KOPT-K1 (cell line): ENCODE results near the gene RAD51B.

Experiments used
- H3K27ac ChIP-seq: fragments of 200-600 bp; sonication (generic); 2 replicates; pipeline ENCODE4 v1.5.1; 2016; ENCODE audit warnings: antibody characterized with exemption, mild to moderate bottlenecking, low read depth, low read length; ENCODE audit not compliant: poor library complexity, severe bottlenecking
- H3K36me3 ChIP-seq: fragments of 200-600 bp; sonication (generic); 2 replicates; pipeline ENCODE4 v1.5.1; 2017; ENCODE audit warnings: antibody characterized with exemption, mild to moderate bottlenecking, low read length, moderate library complexity; ENCODE audit not compliant: insufficient read depth
- H3K9me3 ChIP-seq: fragments of 200-600 bp; sonication (generic); 2 replicates; pipeline ENCODE4 v1.5.1; 2017; ENCODE audit warnings: antibody characterized with exemption, low read length, mild to moderate bottlenecking; ENCODE audit not compliant: insufficient read depth, poor library complexity, severe bottlenecking

Gene RAD51B

DNA sequence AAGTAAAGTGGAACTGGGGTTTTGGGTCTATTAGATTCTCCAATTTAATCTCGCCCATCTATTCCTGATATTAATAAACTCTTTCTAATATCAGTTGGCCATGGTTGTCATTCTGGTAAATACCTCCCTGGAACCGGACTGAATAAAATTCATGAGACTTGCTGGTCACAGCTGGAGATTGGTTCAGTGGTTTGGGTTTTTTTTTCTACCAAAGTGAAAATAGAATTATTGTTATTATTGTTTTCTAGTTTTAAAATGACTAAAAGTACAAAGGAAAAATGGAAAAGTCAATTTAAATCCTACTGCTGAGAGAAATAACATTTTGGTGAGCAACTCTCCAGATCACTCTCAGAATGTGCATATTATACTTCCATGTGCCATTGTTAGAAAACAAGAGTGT lies 535.8 kb downstream of the RAD51B start:
- Histone ChIP-seq H3K9me3 (no peaks in the 10 kb centered on the region), H3K27ac (no peak overlapping the region), H3K36me3 (no peaks in the 10 kb centered on the region)

DNA sequence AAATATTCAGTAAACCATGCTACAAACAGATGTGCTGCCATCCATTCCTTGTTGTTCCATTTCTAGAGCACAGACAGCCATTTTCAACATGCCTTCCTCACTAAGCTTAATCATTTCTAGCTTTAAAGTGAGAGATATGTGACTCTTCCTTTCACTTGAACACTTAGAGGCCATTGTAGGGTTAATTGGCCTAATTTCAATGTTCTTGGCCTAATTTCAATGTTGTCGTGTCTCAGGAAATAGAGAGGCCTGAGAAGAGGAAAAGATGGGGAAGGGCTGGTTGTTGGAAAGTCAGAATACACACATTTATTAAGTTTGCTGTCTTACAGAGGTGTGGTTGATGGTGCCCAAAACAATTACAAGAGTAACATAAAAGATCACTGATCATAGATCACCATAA lies 538.2 kb downstream of the RAD51B start:
- Histone ChIP-seq H3K27ac (no peak overlapping the region), H3K9me3 (no peaks in the 10 kb centered on the region), H3K36me3 (no peaks in the 10 kb centered on the region)

DNA sequence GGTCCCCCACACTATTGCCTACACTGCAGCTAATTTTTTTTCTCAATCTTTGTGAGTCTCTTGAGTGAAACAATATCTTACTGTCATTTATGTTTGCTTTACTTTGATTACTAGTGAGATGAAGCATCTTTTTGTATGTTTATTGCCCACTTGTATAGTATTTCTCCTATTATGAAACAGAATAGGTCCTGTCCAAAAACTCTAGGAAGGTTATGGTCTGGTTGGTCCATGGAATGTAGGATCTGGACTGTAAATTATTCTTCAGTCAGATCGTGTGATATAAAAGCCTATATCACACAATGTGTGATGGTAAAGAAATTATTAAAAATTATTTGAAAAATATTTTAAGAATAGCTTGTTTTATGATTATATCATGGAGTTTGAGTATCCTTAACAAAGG lies 538.9 kb downstream of the RAD51B start:
- Histone ChIP-seq H3K9me3 (no peaks in the 10 kb centered on the region), H3K36me3 (no peaks in the 10 kb centered on the region), H3K27ac (no peak overlapping the region)

DNA sequence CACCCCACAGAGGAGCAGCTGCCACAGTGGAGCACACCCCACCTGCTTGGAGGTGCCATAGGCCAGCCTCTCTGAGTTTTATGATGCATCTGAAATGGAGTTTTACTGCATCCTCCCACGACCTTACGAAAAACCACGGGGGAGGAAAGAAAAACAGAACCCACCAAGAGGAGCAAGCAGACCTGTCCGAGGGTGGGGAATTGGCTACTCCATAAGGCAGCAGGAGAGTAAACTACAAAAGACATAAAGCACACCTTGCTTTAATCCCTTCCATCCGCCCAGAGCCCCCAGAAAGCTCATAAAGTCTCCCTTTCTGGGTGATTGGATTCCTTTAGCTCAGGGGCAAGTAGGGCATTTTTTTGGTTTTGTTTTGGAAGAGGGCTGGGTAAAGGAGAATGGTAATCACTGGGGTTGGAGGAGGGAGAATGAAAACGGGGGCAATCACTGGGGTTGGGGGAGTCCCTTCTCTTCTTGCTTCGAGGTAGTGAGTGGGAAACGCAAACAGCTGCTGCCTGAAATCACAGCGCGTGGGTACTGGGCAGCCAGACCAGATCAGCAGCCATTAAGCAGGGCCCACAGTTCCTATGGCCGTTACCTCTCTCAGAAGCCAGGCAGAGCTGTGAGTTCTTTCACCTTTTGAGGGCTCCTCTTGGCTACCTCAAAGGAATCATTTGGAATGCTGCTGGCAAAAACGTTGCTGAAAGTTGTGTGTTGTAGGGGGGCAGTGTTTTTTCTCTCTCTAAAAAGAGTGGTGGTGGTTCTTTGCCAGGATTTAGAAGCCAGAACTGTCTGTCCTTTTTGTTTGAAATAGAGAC lies 539.6 kb downstream of the RAD51B start:
- Histone ChIP-seq H3K9me3 (no peaks in the 10 kb centered on the region), H3K27ac (no peak overlapping the region), H3K36me3 (no peaks in the 10 kb centered on the region)

DNA sequence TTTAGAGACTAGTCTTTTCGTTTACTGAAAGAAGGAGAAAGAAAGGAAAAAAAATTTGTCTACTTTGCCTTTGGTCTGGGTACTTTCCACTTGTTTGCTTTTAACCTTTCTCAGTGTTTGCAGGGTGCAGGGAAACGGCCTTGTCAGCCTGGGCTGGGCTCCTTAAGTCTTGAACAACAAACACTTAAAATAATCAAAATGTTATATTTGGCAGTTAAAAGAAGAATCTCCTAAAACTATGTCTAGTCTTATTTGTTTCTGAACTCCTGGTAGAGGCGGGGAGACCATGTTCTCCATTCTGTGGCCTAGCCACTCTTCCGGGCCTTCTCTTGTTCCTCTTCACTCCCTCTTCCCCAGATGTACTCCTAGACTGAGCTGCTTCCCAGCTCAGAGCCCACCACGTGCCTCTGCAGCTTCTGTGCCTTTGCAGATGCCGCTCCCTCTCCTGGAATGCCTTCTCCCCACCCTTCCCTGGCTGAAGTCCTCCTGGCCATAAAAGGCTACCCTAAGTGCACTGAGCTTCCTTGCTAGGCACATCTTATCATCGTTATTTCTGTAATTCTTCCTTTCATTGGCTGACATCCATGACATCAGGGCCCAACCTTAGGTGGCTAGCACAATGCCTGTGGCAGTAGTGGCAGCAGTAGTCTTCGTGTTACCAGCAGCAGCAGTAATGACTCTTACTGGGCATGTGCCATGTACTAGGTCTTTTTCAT lies 540.4 kb downstream of the RAD51B start:
- Histone ChIP-seq H3K27ac (no peak overlapping the region), H3K36me3 (no peaks in the 10 kb centered on the region), H3K9me3 (no peaks in the 10 kb centered on the region)

DNA sequence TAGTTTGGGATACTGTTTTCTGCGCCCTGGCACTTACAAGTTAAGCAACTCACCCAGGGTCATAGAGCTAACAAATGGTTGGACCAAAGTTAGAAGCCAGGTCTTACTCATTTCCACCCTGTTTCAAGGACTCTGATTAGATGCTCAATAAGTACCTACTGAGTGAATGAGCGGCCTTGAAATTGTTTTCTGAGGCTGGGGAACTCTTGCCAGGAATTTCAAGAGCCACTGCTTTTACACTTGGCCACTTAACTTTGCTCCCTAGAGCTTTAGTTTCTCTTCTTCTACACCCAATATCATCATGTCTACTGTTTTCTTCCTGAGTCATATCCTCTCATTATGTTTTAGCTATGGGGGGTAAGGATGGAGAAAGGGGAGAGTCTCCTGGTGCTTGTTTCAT lies 541.7 kb downstream of the RAD51B start:
- Histone ChIP-seq H3K27ac (no peak overlapping the region), H3K9me3 (no peaks in the 10 kb centered on the region), H3K36me3 (no peaks in the 10 kb centered on the region)

DNA sequence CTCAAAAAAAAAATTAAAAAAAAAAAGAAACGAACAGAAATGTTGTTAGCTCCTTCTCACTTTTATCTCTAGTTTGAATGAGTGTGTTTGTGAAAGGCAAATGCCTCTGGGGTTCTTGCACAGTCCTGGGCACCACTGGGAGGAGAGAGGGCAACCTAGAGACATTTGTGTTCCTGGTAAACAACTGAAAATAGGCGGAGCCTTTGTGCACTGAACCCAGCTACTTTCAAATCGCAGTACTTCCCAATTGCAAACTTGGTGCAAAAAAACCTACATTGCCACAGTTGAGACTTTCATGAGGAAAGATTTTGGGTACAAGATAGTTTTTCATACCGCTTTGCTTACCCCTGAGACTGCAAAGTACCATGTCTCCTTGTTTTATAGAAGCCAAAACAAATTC lies 543.3 kb downstream of the RAD51B start:
- no peaks in the 10 kb centered on the region for H3K9me3 ChIP-seq
- H3K27ac ChIP-seq = no peak overlapping the region
- no peaks in the 10 kb centered on the region for H3K36me3 ChIP-seq

DNA sequence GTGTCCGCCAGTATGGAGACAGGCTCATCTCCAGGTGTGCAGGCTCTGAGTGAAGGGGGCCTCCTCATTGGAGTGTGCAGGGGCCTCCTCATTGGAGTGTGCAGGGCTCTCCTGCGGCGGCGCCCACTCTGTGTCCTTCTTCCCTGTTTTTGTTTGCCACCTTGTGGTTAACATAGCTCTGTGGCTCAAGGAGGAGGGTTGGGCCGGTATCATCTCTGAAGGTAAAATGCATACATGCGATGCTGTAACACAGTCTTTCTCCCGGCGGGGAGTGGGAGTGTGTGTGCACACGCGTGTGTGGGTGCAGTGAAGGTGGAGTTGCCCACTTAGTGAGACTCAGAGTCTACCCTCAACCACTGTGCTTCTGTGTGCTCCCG lies 543.9 kb downstream of the RAD51B start:
- H3K36me3 ChIP-seq = no peaks in the 10 kb centered on the region
- H3K9me3 ChIP-seq = no peaks in the 10 kb centered on the region
- no peak overlapping the region for H3K27ac ChIP-seq

DNA sequence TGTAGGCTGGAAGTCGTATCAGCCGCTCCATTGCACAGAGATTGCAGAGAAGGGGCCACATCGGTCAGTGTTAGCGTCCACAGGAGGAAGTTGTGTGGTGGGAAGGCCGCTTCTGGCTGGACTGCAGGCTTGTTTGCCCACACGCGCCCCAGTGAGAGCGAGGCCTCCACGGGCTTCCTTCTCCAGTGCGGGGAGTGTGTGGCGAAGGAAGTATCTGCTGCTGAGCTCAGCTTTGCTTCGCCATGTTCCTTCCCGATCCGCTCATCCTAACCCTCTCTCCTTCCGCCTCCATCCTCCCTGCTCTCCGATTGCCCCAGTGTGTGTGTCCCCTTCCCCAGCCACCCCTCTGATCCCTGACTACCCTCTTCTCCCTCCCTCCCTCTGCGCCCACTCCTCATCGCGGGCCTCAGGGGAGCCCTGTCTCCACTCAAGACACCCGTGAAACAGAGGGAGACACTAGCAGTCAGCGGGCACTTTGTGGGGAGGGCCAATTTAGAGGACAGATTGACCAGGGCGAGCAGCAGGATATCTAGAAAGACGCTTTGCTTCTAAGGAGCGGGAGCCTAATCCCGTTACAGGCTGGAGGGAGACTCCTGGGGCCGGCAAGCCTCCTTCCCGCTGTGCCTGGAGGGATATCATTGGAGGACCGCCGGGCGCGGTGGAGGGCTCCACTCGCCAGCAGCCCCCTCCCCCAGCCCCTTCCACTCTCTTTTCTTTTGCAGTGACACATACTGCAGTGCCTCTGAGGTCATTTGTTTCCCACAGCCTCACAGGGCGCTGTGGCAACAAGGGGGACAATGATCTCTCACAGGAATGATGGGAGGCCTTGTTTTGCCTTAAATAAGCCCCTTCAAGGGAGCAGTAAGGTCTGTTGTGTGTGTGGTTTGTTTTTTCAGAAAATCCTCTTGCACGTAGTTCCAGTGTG lies 544.5 kb downstream of the RAD51B start:
- no peaks in the 10 kb centered on the region for H3K36me3 ChIP-seq
- no peak overlapping the region for H3K27ac ChIP-seq
- no peaks in the 10 kb centered on the region for H3K9me3 ChIP-seq

DNA sequence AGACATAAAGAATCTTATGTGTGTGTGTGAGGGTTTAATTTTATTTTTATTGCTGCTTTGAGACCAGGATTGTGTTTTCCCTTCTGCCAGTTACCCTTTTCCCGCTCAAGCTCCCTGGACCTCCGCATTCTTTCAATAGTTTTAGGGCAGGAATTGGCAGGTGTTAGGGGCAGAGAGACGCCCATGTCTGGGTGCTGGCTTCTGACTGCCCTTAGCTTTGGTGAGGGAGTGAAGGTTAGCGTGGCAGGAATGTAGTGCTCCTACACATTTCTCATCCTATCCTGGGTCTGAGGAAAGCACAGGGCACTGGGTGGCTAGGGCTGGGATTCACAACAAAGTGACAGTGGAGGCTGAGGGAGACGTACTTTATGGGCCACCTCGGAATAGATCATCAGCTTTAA lies 545.2 kb downstream of the RAD51B start:
- no peak overlapping the region for H3K27ac ChIP-seq
- H3K36me3 ChIP-seq = no peaks in the 10 kb centered on the region
- no peaks in the 10 kb centered on the region for H3K9me3 ChIP-seq

DNA sequence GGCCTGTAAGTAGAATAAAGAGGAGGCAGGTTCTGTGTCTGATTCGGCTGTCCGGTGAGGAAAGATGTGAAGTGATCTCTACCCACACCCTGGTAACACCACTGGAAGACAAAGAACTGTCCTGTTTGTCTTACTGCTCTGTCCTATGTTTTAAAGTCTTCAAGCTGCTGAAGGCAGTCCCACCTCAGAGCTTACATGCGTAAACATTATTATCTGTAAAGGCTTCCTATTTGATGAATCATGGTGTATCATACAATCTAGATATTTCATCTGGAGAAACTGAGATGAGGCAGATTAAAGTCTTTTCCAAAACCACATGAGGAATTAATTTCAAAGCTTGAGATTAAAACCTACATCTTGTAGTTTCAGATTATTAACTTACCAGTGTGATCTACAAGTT lies 545.6 kb downstream of the RAD51B start:
- no peaks in the 10 kb centered on the region for H3K9me3 ChIP-seq
- no peaks in the 10 kb centered on the region for H3K36me3 ChIP-seq
- H3K27ac ChIP-seq = no peak overlapping the region

DNA sequence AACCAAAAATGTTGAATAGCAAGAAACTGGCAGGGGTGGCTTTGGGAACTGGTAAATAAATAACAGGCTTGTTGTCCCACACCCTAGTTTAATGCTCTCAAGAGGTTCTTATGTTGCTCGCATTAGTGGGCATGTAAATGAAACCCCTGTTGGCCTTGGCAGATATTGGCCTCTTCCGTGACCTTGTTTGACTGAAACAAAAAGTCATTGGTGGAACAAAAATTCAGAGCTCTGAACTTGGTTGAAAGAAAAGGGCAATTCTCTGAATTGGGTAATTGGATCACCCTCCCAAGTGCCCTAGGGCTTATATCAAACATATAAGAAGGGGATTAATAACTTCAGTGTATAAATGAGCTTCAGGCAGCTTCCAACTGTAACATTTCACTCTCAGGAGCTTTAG lies 547.1 kb downstream of the RAD51B start:
- H3K27ac ChIP-seq = no peak overlapping the region
- H3K36me3 ChIP-seq = no peaks in the 10 kb centered on the region
- no peaks in the 10 kb centered on the region for H3K9me3 ChIP-seq

DNA sequence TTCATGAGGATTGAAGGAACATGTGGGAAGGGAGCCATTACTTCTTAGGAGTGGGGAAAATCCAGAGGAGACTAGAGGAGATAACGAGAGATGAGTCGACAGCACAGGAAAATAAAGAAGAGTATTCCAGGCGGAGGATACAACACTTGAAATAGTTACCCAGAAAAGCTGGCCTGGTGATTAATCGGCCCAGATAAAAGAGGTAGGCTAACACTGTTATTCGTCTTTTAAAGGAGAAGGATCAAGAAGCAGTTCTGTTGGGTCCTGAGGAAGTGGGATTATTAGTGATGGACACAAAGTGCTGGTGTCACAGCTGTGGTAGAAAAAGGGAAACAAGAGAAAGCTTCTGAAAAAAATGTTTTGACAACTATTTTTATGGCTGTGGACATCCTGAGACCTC lies 548.0 kb downstream of the RAD51B start:
- Histone ChIP-seq H3K9me3 (no peaks in the 10 kb centered on the region), H3K36me3 (no peaks in the 10 kb centered on the region), H3K27ac (no peak overlapping the region)

DNA sequence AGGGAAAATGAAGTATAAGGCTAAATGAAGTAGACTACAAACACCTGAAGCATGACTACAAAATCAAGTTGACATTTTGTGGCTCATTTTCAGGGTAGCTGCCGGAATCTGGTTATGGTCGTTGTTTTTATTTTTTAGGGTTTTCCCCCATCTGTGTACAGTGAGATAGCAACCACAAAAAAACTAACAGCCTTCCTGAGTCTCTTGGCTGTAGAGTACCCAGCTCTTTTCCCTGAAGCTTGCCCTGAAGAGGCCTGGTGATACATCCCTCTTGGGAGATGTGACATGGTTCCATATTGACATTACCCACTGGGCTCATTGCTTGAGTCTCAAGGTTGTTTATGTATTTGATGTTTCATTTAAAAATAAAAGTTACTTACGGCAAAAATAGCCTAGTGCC lies 549.3 kb downstream of the RAD51B start:
- Histone ChIP-seq H3K27ac (no peak overlapping the region), H3K9me3 (no peaks in the 10 kb centered on the region), H3K36me3 (no peaks in the 10 kb centered on the region)
